GM12872 (cell line): ENCODE measurements around the gene DNAJC12.

Experiments
- TF ChIP-seq, protein P1 (sequence below): IDR thresholded peaks from 3 replicates; pipeline ENCODE4 v1.5.1; 2011; ENCODE audit warnings: low read depth, mild to moderate bottlenecking, low read length, moderate library complexity; ENCODE audit not compliant: insufficient read depth

The DNAJC12 gene

DNA sequence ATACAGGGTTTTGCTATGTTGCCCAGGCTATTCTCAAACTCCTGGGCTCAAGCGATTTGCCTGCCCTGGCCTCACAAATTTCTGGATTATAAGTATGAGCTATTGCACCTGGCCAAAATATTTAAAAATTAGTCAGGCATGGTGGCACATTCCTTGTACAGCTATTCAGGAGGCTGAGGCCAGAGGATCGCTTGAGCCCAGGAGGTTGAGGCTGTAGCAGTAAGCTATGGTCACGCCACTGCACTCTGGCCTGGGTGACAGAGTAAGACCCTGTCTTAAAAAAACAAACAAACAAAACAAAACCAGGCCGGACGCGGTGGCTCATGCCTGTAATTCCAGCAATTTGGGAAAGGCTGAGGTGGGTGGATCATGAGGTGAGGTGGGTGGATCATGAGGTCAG lies 32.0 kb upstream of the DNAJC12 start:
- TF ChIP-seq, protein P1, sequence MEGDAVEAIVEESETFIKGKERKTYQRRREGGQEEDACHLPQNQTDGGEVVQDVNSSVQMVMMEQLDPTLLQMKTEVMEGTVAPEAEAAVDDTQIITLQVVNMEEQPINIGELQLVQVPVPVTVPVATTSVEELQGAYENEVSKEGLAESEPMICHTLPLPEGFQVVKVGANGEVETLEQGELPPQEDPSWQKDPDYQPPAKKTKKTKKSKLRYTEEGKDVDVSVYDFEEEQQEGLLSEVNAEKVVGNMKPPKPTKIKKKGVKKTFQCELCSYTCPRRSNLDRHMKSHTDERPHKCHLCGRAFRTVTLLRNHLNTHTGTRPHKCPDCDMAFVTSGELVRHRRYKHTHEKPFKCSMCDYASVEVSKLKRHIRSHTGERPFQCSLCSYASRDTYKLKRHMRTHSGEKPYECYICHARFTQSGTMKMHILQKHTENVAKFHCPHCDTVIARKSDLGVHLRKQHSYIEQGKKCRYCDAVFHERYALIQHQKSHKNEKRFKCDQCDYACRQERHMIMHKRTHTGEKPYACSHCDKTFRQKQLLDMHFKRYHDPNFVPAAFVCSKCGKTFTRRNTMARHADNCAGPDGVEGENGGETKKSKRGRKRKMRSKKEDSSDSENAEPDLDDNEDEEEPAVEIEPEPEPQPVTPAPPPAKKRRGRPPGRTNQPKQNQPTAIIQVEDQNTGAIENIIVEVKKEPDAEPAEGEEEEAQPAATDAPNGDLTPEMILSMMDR: no peak

DNA sequence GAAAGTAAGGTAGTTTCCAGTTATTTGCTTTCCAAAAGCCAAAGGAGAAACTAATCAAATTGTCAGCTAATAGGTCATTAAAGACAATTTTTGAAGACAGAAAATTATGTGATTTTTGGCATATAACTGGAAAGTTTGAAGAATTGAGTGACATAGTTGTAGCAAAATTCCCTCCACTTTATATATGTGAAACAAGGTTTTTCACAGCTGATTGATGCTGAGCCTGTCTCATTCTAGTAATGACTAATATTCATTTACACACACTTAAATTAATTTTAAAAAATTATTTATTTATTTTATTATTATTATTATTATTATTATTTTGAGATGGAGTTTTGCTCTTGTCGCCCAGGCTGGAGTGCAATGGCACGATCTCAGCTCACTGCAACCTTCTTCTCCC lies 30.1 kb upstream of the DNAJC12 start:
- TF ChIP-seq, protein P1: no peak

DNA sequence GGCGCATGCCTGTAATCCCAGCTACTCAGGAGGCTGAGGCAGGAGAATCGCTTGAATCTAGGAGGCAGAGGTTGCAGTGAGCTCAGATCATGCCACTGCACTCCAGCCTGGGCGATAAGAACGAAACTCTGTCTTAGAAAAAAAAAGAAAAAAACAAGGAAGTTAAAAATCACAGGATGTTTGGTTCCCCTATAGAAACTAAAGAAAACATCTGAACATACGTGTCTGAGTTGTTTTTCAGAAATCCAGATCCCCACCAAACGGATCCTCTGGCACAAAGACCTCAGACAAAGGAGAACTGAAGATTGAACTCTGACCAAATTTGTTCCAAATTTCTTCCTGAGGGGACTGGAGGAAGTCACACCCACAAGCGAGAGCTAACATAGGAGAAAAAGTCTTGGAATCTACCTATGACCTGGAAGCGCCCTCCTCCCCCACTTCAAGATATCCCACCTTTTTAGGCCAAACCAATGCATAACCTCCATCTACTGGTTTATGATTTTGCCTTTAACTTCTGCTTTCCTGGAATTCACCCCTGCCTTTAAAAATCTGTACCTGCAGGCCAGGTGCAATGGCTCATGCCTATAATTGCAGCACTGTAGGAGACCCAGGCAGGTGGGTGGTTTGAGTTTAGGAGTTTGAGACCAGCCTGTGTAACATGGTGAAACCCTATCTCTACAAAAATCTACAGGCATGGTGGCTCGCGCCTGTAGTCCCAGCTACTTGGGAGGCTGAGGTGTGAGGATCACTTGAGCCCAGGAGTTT lies 26.8 kb upstream of the DNAJC12 start:
- TF ChIP-seq, protein P1: no peak

DNA sequence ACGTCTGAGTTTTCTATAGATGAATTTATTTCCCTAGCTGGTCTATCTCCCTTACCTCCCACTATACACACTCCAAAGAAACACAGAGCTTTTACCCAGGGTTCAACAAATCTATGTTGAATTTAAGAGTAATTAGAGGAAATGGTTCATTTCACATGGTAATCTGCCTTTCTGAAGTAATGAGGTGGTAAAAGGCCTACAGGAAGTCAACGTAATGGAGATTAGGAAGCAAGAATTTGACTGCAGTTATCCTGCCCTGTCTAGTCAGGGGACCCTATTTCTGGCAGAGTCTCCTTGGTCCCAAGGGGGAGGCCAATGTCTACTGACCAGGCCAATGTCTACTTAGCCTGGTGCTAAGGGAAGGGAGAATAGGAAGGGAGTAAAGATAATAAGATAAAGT lies 25.1 kb upstream of the DNAJC12 start:
- TF ChIP-seq, protein P1: no peak

DNA sequence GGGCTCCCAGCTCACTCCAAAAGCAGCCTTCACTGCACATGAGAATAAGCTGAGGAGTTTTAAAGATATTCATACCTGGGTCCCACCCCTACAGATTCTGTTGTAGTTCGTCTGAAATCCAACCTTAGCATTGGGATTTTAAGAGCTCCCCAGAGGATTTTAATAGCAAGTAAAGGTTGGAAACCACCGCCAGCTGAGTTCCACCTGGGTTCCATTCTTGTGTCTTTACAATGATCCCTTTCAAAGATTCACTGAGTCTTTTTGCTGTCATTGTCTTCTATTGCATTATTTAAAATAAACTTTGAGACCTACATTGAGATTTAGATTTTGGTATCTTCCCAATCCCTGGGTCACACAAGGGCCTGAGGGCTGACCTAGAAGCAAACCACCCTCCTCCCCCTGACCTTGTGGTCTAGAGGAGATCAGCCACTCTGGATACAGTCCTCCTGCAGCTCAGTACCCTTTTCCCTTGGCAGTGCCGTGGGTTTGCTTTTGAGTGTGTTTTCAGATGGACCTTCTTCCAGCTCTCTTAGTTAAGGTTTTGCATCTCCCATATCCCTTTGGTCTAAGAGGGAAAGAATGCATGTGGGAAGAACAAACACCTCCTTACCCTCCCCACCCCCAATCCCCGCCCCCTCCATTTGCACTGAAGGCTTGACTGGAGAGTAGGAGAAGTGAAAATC lies 23.9 kb upstream of the DNAJC12 start:
- TF ChIP-seq, protein P1: no peak

DNA sequence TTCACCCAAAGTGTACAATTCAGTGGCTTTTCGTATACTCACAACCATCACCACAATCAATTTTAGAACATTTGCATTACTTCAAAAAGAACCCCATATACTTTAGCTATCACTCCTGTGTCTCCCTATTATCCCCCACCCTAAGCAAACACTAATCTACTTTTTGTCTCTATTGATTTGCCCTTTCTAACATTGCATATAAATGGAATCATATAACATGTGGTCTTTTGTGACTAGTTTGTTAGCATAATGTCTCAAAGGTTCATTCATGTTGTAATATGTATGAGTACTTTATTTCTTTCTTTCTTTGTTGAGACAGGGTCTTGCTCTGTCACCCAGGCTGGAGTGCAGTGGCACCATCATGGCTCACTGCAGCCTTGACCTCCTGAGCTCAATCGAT lies 21.0 kb upstream of the DNAJC12 start:
- TF ChIP-seq, protein P1: no peak

DNA sequence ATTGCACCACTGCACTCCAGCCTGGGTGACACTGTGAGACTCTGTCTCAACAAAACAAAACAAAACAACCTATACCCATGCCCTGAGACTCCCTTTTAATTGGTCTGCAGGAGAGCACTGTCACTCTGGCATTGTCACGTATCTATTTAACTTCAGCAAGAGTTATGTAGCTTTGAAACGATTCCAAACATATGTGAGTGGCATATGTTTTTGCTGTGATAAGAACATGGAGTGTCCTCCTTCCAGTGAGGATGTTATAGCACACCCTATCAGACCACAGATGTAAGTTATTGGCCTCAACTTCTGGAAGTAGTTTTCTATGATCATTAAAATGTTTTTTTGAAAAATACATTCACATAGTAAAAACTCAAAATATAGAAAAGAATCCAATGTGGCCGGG lies 15.5 kb upstream of the DNAJC12 start:
- TF ChIP-seq, protein P1: no peak
